Astrocyte (in vitro differentiated cells and primary cell): Measurements from ENCODE around the gene WHRN. TPM values are rescaled to one million over a fixed set of nuclear protein-coding genes. Genes with fewer than 3 reads are reported as not detected.

Experiments
- DNase-seq: peaks from one replicate; pipeline ENCODE4 v3.0.0-alpha.2; 2010; ENCODE audit warnings: low read depth
- FAIRE-seq: peaks from 2 replicates; lab custom pipeline; 2011; peaks lifted over from hg19 to GRCh38; lab: Jason Lieb, UNC
- H2AFZ ChIP-seq: 2 replicates; pipeline ENCODE4 v1.6.0; 2012; ENCODE audit warnings: low read depth, low read length, inconsistent platforms
- H3K27ac ChIP-seq: 2 replicates; pipeline ENCODE4 v1.5.1; 2011; ENCODE audit warnings: low read depth, low read length, inconsistent platforms
- H3K27me3 ChIP-seq: 2 replicates; pipeline ENCODE4 v1.6.0; 2011; ENCODE audit warnings: low read length, inconsistent platforms; ENCODE audit not compliant: insufficient read depth
- H3K36me3 ChIP-seq: 2 replicates; pipeline ENCODE4 v1.5.1; 2011; ENCODE audit warnings: low read length, inconsistent platforms; ENCODE audit not compliant: insufficient read depth
- H3K4me1 ChIP-seq: 2 replicates; pipeline ENCODE4 v1.5.1; 2011; ENCODE audit warnings: low read length, inconsistent platforms; ENCODE audit not compliant: insufficient read depth
- H3K4me2 ChIP-seq: 2 replicates; pipeline ENCODE4 v1.6.0; 2012; ENCODE audit warnings: low read length, inconsistent platforms
- H3K4me3 ChIP-seq: 2 replicates; pipeline ENCODE4 v1.5.1; 2011; ENCODE audit warnings: low read depth, mild to moderate bottlenecking, low read length, inconsistent platforms; ENCODE audit not compliant: insufficient read depth
- H3K79me2 ChIP-seq: 2 replicates; pipeline ENCODE4 v1.6.0; 2012; ENCODE audit warnings: mild to moderate bottlenecking, low read length, inconsistent platforms; ENCODE audit not compliant: insufficient read depth
- H3K9ac ChIP-seq: 2 replicates; pipeline ENCODE4 v1.6.0; 2012; ENCODE audit warnings: mild to moderate bottlenecking, low read length, inconsistent platforms
- H3K9me3 ChIP-seq: 2 replicates; pipeline ENCODE4 v1.5.1; 2012; ENCODE audit warnings: low read depth, mild to moderate bottlenecking, low read length, inconsistent platforms; ENCODE audit not compliant: insufficient read depth
- H4K20me1 ChIP-seq: 2 replicates; pipeline ENCODE4 v1.6.0; 2012; ENCODE audit warnings: low read length, inconsistent platforms; ENCODE audit not compliant: insufficient read depth
- H3K27ac Mint-ChIP-seq: one replicate; pipeline ENCODE4 v1.8.0; 2021; ENCODE audit warnings: mild to moderate bottlenecking, mixed read lengths; ENCODE audit not compliant: unreplicated experiment
- H3K27me3 Mint-ChIP-seq: one replicate; pipeline ENCODE4 v1.8.0; 2021; ENCODE audit warnings: low read depth, mixed read lengths; ENCODE audit not compliant: unreplicated experiment
- H3K36me3 Mint-ChIP-seq: one replicate; pipeline ENCODE4 v1.8.0; 2021; ENCODE audit warnings: low read depth, mixed read lengths; ENCODE audit not compliant: unreplicated experiment
- H3K4me1 Mint-ChIP-seq: one replicate; pipeline ENCODE4 v1.8.0; 2021; ENCODE audit warnings: low read depth, mixed read lengths; ENCODE audit not compliant: unreplicated experiment
- H3K4me3 Mint-ChIP-seq: one replicate; pipeline ENCODE4 v1.8.0; 2021; ENCODE audit warnings: mild to moderate bottlenecking, moderate library complexity, mixed read lengths; ENCODE audit not compliant: unreplicated experiment
- H3K9me3 Mint-ChIP-seq: one replicate; pipeline ENCODE4 v1.8.0; 2021; ENCODE audit warnings: mild to moderate bottlenecking, mixed read lengths; ENCODE audit not compliant: unreplicated experiment
- CTCF ChIP-seq: IDR thresholded peaks from 2 replicates; pipeline ENCODE4 v1.5.1; 2011; ENCODE audit warnings: low read depth, mild to moderate bottlenecking, inconsistent platforms, low read length, moderate library complexity; ENCODE audit not compliant: insufficient read depth
- EZH2 ChIP-seq: IDR thresholded peaks from 2 replicates; pipeline ENCODE4 v1.6.1; 2012; ENCODE audit warnings: mild to moderate bottlenecking, low read length, inconsistent platforms; ENCODE audit not compliant: insufficient read depth
- total RNA-seq: library from RNA; stranded (reverse); gene quantifications from 2 replicates; pipeline ENCODE4 v1.2.1, GENCODE V29; 2021

The WHRN gene
- total RNA-seq, 1 donor from 2014 or later: 10.2 TPM

- H3K9ac ChIP-seq: no peak overlapping the region
- H4K20me1 ChIP-seq: no peaks in the 10 kb centered on the region
- no peak overlapping the region for H3K4me3 Mint-ChIP-seq
- H3K27me3 ChIP-seq: no peaks in the 10 kb centered on the region
- DNase-seq (no peak), FAIRE-seq (no peak)
- peaks cover 2% of the 10 kb centered on the region for H3K27me3 Mint-ChIP-seq
- TF ChIP-seq EZH2 (no peak), CTCF (no peak)
- H3K27ac Mint-ChIP-seq: no peak overlapping the region
- no peaks in the 10 kb centered on the region for H3K79me2 ChIP-seq
- H3K9me3 ChIP-seq: no peaks in the 10 kb centered on the region
- no peaks in the 10 kb centered on the region for H3K36me3 ChIP-seq
- peaks cover 26% of the 10 kb centered on the region for H3K36me3 Mint-ChIP-seq
- H3K4me1 Mint-ChIP-seq: no peaks in the 10 kb centered on the region
- H2AFZ ChIP-seq: no peak overlapping the region
- no peak overlapping the region for H3K27ac ChIP-seq
- H3K9me3 Mint-ChIP-seq: peaks cover 11% of the 10 kb centered on the region
- no peak overlapping the region for H3K4me3 ChIP-seq
- H3K4me2 ChIP-seq: no peak overlapping the region
- H3K4me1 ChIP-seq: no peaks in the 10 kb centered on the region
These were observed 40.8 kb downstream of the WHRN start for GRCh38 chr9:114464281-114465051.

GRCh38 chr9:114462791-114463190 lies 42.5 kb downstream of the WHRN start:
- Histone ChIP-seq H3K27me3 (no peaks in the 10 kb centered on the region), H3K79me2 (no peaks in the 10 kb centered on the region), H3K4me1 (no peaks in the 10 kb centered on the region), H3K4me3 (no peak overlapping the region), H2AFZ (no peak overlapping the region), H3K9me3 (no peaks in the 10 kb centered on the region), H4K20me1 (no peaks in the 10 kb centered on the region), H3K36me3 (no peaks in the 10 kb centered on the region), H3K9ac (no peak overlapping the region), H3K4me2 (no peak overlapping the region), H3K27ac (no peak overlapping the region)
- no peak for DNase-seq
- Mint-ChIP-seq H3K36me3 (peaks cover 24% of the 10 kb centered on the region), H3K9me3 (peaks cover 14% of the 10 kb centered on the region), H3K27me3 (peaks cover 2% of the 10 kb centered on the region), H3K4me1 (no peaks in the 10 kb centered on the region), H3K4me3 (no peak overlapping the region), H3K27ac (no peak overlapping the region)
- FAIRE-seq: no peak
- TF ChIP-seq CTCF (no peak), EZH2 (no peak)

- no peak overlapping the region for H3K27ac Mint-ChIP-seq
- no peaks in the 10 kb centered on the region for H3K79me2 ChIP-seq
- no peaks in the 10 kb centered on the region for H3K36me3 ChIP-seq
- no peak overlapping the region for H2AFZ ChIP-seq
- no peaks in the 10 kb centered on the region for H3K4me1 ChIP-seq
- no peaks in the 10 kb centered on the region for H3K9me3 ChIP-seq
- no peaks in the 10 kb centered on the region for H4K20me1 ChIP-seq
- no peaks in the 10 kb centered on the region for H3K27me3 ChIP-seq
- H3K4me3 Mint-ChIP-seq: no peak overlapping the region
- no peak for FAIRE-seq
- no peak overlapping the region for H3K4me3 ChIP-seq
- H3K9me3 Mint-ChIP-seq: peaks cover 8% of the 10 kb centered on the region
- no peak for DNase-seq
- H3K4me1 Mint-ChIP-seq: no peaks in the 10 kb centered on the region
- no peak overlapping the region for H3K4me2 ChIP-seq
- peaks cover 2% of the 10 kb centered on the region for H3K27me3 Mint-ChIP-seq
- H3K27ac ChIP-seq: no peak overlapping the region
- H3K36me3 Mint-ChIP-seq: peaks cover 16% of the 10 kb centered on the region
- no peak for TF ChIP-seq CTCF
- no peak for TF ChIP-seq EZH2
- H3K9ac ChIP-seq: no peak overlapping the region
These were observed 43.8 kb downstream of the WHRN start for GRCh38 chr9:114461468-114461867.
